AG10803 (cell line): ENCODE data around the gene TBC1D22A.

ENCODE experiments used
- DNase-seq: peaks from one replicate; pipeline ENCODE4 v3.0.0; 2010; ENCODE audit warnings: low read depth
- H3K4me3 ChIP-seq: 2 replicates; pipeline ENCODE4 v1.5.1; 2011; ENCODE audit warnings: mild to moderate bottlenecking, low read length, control low read depth
- CTCF ChIP-seq: conservative IDR thresholded peaks from 2 replicates; pipeline ENCODE4 v1.5.1; 2011; ENCODE audit warnings: mild to moderate bottlenecking, low read length, control low read depth, inconsistent platforms

TBC1D22A gene

GRCh38 chr22:46858181-46858771 is 95.8 kb downstream of the TBC1D22A start:
- no peak for TF ChIP-seq CTCF
- DNase-seq = no peak
- H3K4me3 ChIP-seq = no peak overlapping the region

GRCh38 chr22:46860562-46860961 is 98.1 kb downstream of the TBC1D22A start:
- DNase-seq = no peak
- H3K4me3 ChIP-seq = no peak overlapping the region

GRCh38 chr22:46861468-46862367 is 99.3 kb downstream of the TBC1D22A start:
- H3K4me3 ChIP-seq = no peak overlapping the region
- DNase-seq = no peak
- no peak for TF ChIP-seq CTCF

More at GRCh38 chr22:46860562-46860961, 98.1 kb downstream of the TBC1D22A start:
- TF ChIP-seq CTCF = no peak

- TF ChIP-seq CTCF = no peak
- H3K4me3 ChIP-seq = no peak overlapping the region
- DNase-seq = no peak
These were observed 100.2 kb downstream of the TBC1D22A start for GRCh38 chr22:46862418-46863324.

- TF ChIP-seq CTCF = no peak
- DNase-seq = no peak
- H3K4me3 ChIP-seq = no peak overlapping the region
These were observed 101.3 kb downstream of the TBC1D22A start for GRCh38 chr22:46863794-46864193.

- no peak overlapping the region for H3K4me3 ChIP-seq
- TF ChIP-seq CTCF = no peak
- DNase-seq = no peak
These were observed 102.0 kb downstream of the TBC1D22A start for GRCh38 chr22:46864314-46865051.
